Stimulated activated naive CD8-positive, alpha-beta T cell treated with anti-CD3 and anti-CD28 coated beads, Interleukin-15, Interleukin-2, amounts not matched to agents 100 U/mL and 50 U/mL, for 24 hours (primary cell): Measurements from ENCODE around the gene PDZD2.
"Not testable (repeated sequence)": the region's sequence is repeated elsewhere in the genome, so short reads cannot be mapped to it uniquely, and the experiment has no call there.

Experiments
- ATAC-seq: fragments of 150-1000 bp; cut with Tn5 transposase; one replicate; pipeline ENCODE4 v1.10.0; 2021
- DNase-seq: peaks from one replicate; pipeline ENCODE4 v3.0.0; 2021

Gene PDZD2

GRCh38 chr5:31733371-31733770, 94.4 kb downstream of the PDZD2 start:
- no peak for DNase-seq
- no peak for ATAC-seq

GRCh38 chr5:31736127-31736526, 97.2 kb downstream of the PDZD2 start:
- ATAC-seq: no peak
- DNase-seq: no peak

DNA sequence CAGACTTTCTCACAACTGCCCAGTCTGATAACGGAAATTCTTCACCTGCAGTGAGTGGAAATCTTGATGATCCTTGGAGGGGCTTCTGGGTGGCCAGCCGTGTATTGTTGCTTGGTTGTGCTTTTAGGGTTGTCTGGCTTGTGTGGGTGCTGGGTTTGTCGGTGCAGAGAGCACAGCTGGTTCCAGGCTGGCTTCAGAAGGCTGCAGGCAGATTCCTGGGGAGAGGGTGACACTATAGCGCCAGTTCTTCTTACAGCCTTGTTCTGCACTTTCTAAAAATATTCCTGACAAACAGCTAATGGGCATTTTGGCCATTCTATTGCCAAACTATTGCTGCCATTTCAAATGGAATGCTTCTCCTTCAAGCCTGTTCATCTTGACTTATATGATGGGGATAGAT, 99.3 kb downstream of the PDZD2 start:
- DNase-seq (no peak), ATAC-seq (no peak)

GRCh38 chr5:31741496-31741895, 102.6 kb downstream of the PDZD2 start:
- DNase-seq (no peak), ATAC-seq (no peak)

DNA sequence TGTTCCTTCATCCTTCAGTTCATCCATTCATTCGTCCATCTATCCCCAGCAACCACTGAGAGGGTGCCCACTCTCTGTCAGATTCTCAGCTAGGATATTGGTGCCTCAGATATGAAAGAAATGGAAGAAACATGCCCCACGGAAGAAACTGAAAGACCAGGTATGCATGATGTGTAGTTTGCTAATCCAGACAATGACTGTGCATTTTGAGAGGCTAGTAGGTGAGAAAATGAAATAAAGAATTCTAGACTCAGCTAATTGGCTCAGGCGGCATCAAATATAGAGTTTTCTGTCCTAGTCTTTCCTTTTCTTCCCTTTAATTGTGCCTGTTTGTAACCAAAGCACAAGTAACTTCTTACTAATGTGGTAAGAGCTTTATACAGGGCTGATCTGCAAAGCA, 104.7 kb downstream of the PDZD2 start:
- DNase-seq (no peak), ATAC-seq (no peak)

DNA sequence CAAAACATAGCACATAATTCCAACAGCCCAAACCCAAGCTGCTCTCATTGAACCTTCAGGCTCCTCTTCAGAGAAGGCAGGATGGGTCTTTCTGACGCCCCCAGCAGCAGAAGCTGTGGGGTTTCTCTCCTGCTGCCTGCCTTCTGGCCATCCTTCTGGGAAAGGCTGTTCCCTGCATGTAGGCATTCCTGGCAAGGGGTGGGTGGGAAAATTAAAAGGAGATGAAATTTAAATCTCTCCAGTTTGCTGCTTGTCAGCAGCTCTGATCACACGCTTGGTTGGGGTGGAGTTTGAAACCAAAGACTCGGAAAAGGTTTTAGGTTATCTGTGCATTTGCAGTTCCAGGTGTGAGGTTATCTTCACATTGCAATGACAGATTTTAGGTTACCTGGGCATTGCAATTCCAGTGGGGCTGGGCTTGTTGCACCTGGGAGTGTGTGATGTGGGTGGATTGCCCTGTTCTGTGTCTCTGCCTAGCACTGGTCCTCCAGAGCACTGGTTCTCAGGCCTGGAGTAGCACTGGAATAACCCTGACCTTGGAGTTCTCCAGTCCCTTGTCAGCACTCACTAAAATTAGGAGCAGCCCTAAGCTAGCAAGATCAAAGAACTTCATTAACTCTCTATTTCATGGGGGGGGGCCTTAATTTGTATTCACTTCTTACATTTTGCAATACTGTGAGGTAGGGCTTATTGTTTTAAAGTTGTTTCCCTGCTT, 109.7 kb downstream of the PDZD2 start:
- DNase-seq (no peak), ATAC-seq (no peak)

DNA sequence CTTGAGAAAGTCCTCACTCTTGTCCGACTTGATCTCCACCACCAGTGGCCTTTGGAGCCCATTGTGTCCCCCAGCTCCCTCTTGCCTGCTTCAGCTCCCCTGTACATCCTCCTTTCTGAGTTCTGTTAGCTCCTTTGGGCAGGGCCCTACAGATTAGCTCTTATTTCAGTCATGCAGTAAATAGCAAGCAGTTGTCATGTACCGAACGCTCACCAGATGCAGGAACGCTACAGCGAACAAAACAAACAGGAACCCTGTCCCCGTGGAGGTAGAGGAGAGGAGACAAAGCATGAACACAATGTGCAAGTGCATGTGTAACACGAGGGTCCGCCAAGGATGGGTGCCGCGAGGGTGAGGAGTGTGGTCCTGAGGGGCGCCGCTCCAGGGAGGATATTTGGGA, 111.3 kb downstream of the PDZD2 start:
- DNase-seq (no peak), ATAC-seq (no peak)

- ATAC-seq: no peak
Measured at GRCh38 chr5:31751610-31752009, 112.7 kb downstream of the PDZD2 start.

DNA sequence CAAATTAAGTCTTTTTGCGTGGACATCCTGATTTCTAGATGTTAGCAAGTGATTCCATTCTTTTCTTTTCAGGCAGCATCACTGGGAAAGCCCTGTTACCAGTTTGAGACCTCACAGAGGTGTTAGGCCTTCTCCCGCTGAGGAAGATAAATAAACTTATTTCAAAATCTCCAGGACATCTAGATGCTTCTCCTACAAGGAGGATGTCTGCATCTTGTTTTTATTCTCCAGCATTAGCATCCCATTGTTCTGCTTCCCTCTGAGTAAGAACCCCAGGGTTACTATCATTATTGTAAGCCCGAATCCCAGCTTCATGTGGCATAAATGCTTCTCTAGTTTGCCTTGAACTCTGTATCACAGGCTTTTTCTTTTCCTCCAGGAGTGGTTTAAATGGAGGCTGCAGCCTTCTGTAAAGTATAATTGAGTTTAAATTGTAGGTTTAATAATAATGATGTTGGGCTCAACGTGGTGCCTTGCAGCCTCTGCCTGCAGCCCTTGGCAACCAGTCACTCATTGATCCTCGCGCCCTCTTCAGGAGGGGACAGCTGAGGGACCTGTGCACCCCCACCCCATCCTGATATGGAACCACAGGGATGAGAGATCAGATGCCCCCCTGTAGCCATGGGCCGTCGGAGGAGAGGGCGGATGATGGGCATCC, 114.9 kb downstream of the PDZD2 start:
- DNase-seq: no peak
- ATAC-seq: no peak

More at GRCh38 chr5:31751610-31752009, 112.7 kb downstream of the PDZD2 start:
- DNase-seq: no peak

- DNase-seq: no peak
Measured at GRCh38 chr5:31754358-31754704, 115.4 kb downstream of the PDZD2 start.

DNA sequence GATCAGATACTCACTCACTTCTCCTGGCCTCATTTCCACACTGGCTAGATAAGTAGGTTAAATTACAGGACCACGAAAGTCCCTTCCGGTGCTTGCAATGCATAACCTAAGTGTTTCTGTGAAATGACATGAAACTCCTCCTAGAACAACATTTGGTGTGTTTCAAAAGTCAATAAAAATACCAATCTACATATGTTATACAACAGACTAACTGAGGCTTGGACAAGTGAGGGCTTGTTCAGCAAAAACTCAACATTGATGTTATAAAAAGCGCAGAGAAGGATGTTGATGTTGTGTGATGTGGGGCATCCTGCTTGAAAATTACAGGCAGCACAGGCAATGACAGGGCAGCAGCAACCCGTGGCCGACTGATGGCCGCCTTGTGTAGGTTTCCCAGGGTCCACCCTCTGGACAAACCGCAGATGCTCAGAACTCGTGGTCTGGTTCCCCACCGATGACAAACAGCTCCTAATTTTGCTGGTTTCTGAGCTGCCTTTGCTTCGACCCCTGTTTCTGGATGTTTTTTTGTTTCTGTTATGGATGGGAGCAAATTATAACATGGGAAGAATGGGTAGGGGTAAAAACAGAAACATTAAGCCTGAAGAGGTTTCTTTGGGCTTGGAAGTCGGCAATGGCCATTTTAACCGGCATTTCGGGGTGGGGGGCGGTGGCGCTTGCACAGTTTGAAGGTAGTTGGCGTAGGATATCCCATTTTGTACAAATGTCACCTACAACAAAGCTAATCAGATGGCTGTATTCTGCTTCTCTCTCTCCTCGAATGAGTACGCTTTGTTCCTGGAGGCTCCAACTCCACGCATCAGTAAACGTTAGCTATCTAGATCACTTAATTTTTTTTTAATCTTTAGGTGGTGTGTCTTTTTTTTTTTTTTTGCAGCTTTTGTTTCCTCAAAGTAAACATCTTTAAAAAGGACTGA, 116.1 kb downstream of the PDZD2 start:
- DNase-seq (no peak), ATAC-seq (no peak)

More at GRCh38 chr5:31754358-31754704, 115.4 kb downstream of the PDZD2 start:
- ATAC-seq: no peak

- ATAC-seq (no peak), DNase-seq (no peak)
Measured at GRCh38 chr5:31755676-31756230, 116.8 kb downstream of the PDZD2 start.

- DNase-seq (no peak), ATAC-seq (no peak)
Measured at GRCh38 chr5:31757806-31758205, 118.9 kb downstream of the PDZD2 start.

DNA sequence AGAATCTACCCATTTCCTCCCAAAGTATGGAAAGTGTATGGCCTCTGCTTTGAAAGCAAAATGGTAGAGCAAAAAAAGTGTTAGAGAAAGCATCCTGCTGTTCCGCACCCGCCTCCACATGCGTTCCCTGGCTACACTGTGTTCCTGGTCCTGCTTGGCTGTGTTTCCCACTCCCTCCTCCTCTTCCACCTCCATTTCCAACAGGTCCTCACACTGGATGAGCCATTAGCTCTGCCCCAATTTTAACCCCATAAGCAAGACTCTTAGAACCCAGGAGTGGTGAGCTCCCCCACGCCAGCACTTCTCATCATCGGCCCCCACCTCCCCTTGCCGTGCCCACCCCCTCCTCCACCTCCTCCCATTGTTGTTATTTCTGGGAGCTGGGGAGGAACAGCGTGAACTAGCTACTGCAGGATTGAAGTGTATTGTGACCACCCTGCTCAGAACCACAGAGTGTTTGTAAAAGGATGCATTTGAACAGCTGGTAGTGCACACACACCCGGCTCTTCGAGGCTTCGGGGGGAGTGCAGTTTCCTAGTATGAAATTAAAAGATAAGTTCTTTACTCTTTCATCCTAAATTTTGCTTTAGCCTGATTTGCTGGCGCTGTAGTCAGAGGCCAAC, 120.0 kb downstream of the PDZD2 start:
- no peak for ATAC-seq
- DNase-seq: no peak

- no peak for DNase-seq
- no peak for ATAC-seq
Measured at GRCh38 chr5:31759925-31760324, 121.0 kb downstream of the PDZD2 start.

DNA sequence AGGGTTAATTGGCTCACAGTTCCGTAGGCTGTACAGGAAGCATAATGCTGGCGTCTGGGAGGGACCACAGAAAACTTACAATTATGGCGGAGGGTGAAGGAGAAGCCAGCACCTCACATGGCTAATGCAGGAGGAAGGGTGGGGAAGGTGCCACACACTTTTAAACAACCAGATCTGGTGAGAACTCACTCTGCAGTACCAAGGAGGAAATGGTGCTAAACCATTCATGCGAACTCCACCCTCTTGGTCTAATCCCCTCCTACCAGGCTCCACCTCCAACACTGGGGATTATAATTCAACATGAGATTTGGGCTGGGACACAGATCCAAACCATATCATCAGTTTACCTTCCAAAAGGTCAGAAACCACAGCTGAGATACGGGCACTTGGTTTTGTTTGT, 122.9 kb downstream of the PDZD2 start:
- ATAC-seq (no peak), DNase-seq (no peak)

- DNase-seq (no peak), ATAC-seq (no peak)
Measured at GRCh38 chr5:31763424-31763823, 124.5 kb downstream of the PDZD2 start.

DNA sequence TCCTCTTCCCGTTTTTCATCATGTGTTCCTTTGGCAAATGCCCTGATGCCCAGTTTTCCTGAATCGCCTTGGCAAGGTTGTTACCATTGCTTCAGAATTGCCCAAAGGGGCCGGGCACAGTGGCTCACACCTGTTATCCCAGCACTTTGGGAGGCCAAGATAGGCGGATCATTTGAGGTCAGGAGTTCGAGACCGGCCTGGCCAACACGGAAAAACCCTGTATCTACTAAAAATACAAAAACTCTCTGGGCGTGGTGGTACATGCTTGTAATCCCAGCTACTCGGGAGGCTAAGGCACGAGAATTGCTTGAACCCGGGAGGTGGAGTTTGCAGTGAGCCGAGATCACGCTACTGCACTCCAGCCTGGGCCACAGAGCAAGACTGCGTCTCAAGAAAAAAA, 125.8 kb downstream of the PDZD2 start:
- ATAC-seq, DNase-seq: not testable (repeated sequence)

DNA sequence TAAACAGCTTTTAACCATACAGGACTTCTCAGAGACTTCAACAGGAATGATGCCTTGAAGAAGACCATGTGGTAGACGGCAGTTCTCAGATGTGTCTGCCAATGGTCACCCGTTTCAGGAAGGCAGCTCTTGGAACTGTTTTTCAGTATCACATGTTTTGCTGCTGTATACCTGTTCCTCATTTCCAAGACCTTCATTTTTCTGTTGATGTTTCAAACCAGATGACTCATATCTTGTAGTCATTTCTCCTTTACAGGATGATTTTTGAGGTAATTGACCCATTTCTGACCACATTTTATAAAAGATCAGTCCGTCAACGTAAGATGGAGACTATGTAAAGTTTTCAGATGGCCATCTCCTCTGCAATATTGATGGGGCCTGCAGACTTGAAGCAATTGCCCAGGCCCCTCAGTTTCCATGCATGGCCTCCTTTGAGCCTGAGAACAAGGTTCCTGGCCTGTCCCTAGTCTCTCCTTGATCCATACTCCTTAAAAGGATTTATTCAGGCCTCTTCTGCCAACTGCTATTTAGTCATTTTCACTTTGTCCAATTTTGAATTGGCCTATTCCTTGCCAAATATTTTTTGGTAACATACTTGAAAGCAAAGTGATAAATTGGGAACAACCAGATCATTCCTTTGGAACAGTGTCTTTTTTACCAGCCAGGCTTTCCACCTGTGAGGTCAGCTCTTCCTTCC, 128.6 kb downstream of the PDZD2 start:
- ATAC-seq (no peak), DNase-seq (no peak)

DNA sequence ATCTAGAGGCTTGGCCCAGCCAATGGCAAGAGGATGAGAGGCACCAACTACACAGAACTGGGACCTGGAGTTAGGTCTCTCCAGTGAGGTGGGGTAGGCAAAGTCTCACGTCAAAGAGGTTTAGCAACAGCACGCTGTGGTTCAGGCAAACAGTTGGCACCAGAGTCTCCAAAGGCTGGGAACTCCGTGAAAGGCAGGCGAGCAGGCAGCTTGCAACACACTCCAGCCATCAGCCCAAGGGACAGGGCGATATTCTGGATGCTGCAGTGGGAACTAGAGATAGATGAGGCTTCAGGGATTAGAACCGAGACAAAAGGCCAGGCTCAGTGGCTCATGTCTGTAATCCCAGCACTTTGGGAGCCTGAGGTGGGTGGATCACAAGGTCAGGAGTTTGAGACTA, 129.1 kb downstream of the PDZD2 start:
- no peak for ATAC-seq
- no peak for DNase-seq

DNA sequence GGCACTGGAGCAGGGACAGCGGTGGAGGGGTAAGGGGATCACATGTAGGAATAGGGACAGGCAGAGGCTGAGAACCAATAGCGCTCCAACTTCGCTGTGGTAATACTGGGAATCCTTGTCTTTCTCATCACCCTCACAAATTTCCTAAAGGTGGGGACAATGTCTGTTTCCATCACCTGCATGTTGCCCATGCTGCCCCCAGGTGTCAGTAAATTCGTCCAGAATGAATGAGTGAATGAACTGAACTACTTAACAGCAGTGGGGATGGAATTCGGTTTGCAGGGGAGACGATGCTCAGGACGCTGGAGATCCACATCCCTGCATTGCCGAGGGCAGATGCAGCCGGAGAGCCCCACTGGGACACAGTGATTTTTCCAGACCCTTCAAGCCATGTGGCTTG, 129.9 kb downstream of the PDZD2 start:
- no peak for DNase-seq
- ATAC-seq: no peak

GRCh38 chr5:31769530-31769929, 130.6 kb downstream of the PDZD2 start:
- DNase-seq (no peak), ATAC-seq (no peak)
